Mesendoderm (in vitro differentiated cells): ENCODE results near the gene CBS.

Experiments used
- DNase-seq: peaks from one replicate; pipeline ENCODE4 v3.0.0; 2013
- H2AK5ac ChIP-seq: 2 replicates; pipeline ENCODE4 v1.6.1; 2013; ENCODE audit warnings: low read length, inconsistent platforms
- H2BK120ac ChIP-seq: 2 replicates; pipeline ENCODE4 v1.6.1; 2013; ENCODE audit warnings: low read depth, mild to moderate bottlenecking, low read length, moderate library complexity, mixed read lengths
- H2BK15ac ChIP-seq: replicated peaks from 2 replicates; pipeline ENCODE4 v1.6.1; 2013; ENCODE audit warnings: low read depth, mild to moderate bottlenecking, moderate library complexity
- H2BK5ac ChIP-seq: 2 replicates; pipeline ENCODE4 v1.6.1; 2013; ENCODE audit warnings: low read length, inconsistent platforms
- H3K18ac ChIP-seq: 2 replicates; pipeline ENCODE4 v1.6.1; 2013; ENCODE audit warnings: mild to moderate bottlenecking, low read length, mixed read lengths
- H3K23ac ChIP-seq: one replicate; pipeline ENCODE4 v1.6.1; 2013; ENCODE audit warnings: low read length
- H3K27ac ChIP-seq: 2 replicates; pipeline ENCODE4 v1.5.1; 2013; ENCODE audit warnings: low read depth, mild to moderate bottlenecking, inconsistent platforms, low read length, moderate library complexity
- H3K27me3 ChIP-seq: 2 replicates; pipeline ENCODE4 v1.6.1; 2013; ENCODE audit warnings: low read length, control low read depth, mild to moderate bottlenecking, inconsistent platforms; ENCODE audit not compliant: insufficient read depth, poor library complexity
- H3K36me3 ChIP-seq: 2 replicates; pipeline ENCODE4 v1.6.1; 2013; ENCODE audit warnings: low read length, inconsistent platforms; ENCODE audit not compliant: control insufficient read depth, insufficient read depth
- H3K4ac ChIP-seq: one replicate; pipeline ENCODE4 v1.6.1; 2013; ENCODE audit warnings: low read depth, mild to moderate bottlenecking, low read length, moderate library complexity
- H3K4me1 ChIP-seq: 2 replicates; pipeline ENCODE4 v1.6.1; 2013; ENCODE audit warnings: low read depth, low read length, inconsistent platforms; ENCODE audit not compliant: control insufficient read depth
- H3K4me2 ChIP-seq: 2 replicates; pipeline ENCODE4 v1.6.1; 2013; ENCODE audit warnings: low read length
- H3K4me3 ChIP-seq: 2 replicates; pipeline ENCODE4 v1.5.1; 2013; ENCODE audit warnings: mild to moderate bottlenecking, low read length
- H3K56ac ChIP-seq: one replicate; pipeline ENCODE4 v1.6.1; 2013; ENCODE audit warnings: low read length
- H3K79me1 ChIP-seq: 2 replicates; pipeline ENCODE4 v1.6.1; 2013; ENCODE audit warnings: low read length, inconsistent platforms
- H3K79me2 ChIP-seq: 2 replicates; pipeline ENCODE4 v1.6.1; 2013; ENCODE audit warnings: mild to moderate bottlenecking, low read length; ENCODE audit not compliant: control insufficient read depth, insufficient read depth
- H3K9ac ChIP-seq: 2 replicates; pipeline ENCODE4 v1.6.1; 2013; ENCODE audit warnings: low read length, inconsistent platforms
- H4K5ac ChIP-seq: one replicate; pipeline ENCODE4 v1.6.1; 2013; ENCODE audit warnings: low read length
- H4K8ac ChIP-seq: one replicate; pipeline ENCODE4 v1.6.1; 2013; ENCODE audit warnings: low read depth, mild to moderate bottlenecking, control low read depth, low read length, moderate library complexity
- WGBS: extraction: QIAGEN DNeasy Blood & Tissue Kit; methylation state at CpG from one replicate; pipeline ENCODE4 v1.1.7; 2013; ENCODE audit warnings: low lambda C conversion rate, missing lambda C conversion rate; ENCODE audit not compliant: insufficient coverage; ENCODE audit errors: extremely low coverage; 5-methylcytosine and 5-hydroxymethylcytosine counted together

The CBS gene

GRCh38 chr21:43027846-43028731, 47.5 kb downstream of the CBS start:
- no peaks in the 10 kb centered on the region for H3K79me2 ChIP-seq
- H3K18ac ChIP-seq: no peak overlapping the region
- no peak overlapping the region for H2BK15ac ChIP-seq
- no peaks in the 10 kb centered on the region for H3K4me1 ChIP-seq
- no peak overlapping the region for H2AK5ac ChIP-seq
- no peak overlapping the region for H3K4ac ChIP-seq
- H3K56ac ChIP-seq: no peak overlapping the region
- no peak overlapping the region for H2BK5ac ChIP-seq
- peaks cover 4% of the 10 kb centered on the region for H3K36me3 ChIP-seq
- H3K27ac ChIP-seq: no peak overlapping the region
- no peak overlapping the region for H4K8ac ChIP-seq
- no peak overlapping the region for H3K4me2 ChIP-seq
- H3K9ac ChIP-seq: no peak overlapping the region
- no peak for DNase-seq
- WGBS: no CpG with 5 or more reads among the region's 27 CpGs
- H2BK120ac ChIP-seq: no peak overlapping the region
- no peaks in the 10 kb centered on the region for H3K27me3 ChIP-seq
- H4K5ac ChIP-seq: no peak overlapping the region
- no peak overlapping the region for H3K23ac ChIP-seq
- no peak overlapping the region for H3K4me3 ChIP-seq
- H3K79me1 ChIP-seq: no peaks in the 10 kb centered on the region

GRCh38 chr21:43025636-43026180, 49.9 kb downstream of the CBS start:
- H4K8ac ChIP-seq: no peak overlapping the region
- H2BK120ac ChIP-seq: no peak overlapping the region
- H3K79me2 ChIP-seq: no peaks in the 10 kb centered on the region
- no peak overlapping the region for H2BK5ac ChIP-seq
- H3K36me3 ChIP-seq: peaks cover 4% of the 10 kb centered on the region
- no peak overlapping the region for H3K23ac ChIP-seq
- H3K4me2 ChIP-seq: no peak overlapping the region
- H3K27me3 ChIP-seq: no peaks in the 10 kb centered on the region
- DNase-seq: peak; percentile 36
- H3K4ac ChIP-seq: no peak overlapping the region
- no peak overlapping the region for H2BK15ac ChIP-seq
- H3K4me3 ChIP-seq: no peak overlapping the region
- no peak overlapping the region for H2AK5ac ChIP-seq
- no peaks in the 10 kb centered on the region for H3K79me1 ChIP-seq
- no peak overlapping the region for H4K5ac ChIP-seq
- no peaks in the 10 kb centered on the region for H3K4me1 ChIP-seq
- no CpG with 5 or more reads among the region's 6 CpGs for WGBS
- H3K27ac ChIP-seq: no peak overlapping the region
- no peak overlapping the region for H3K18ac ChIP-seq
- no peak overlapping the region for H3K9ac ChIP-seq
- H3K56ac ChIP-seq: no peak overlapping the region

GRCh38 chr21:43024439-43025136, 51.0 kb downstream of the CBS start:
- no peak overlapping the region for H2BK120ac ChIP-seq
- no peak overlapping the region for H2AK5ac ChIP-seq
- no peak overlapping the region for H2BK15ac ChIP-seq
- H3K36me3 ChIP-seq: peaks cover 3% of the 10 kb centered on the region
- H3K27me3 ChIP-seq: no peaks in the 10 kb centered on the region
- H3K56ac ChIP-seq: no peak overlapping the region
- no peak overlapping the region for H3K9ac ChIP-seq
- DNase-seq: no peak
- H3K4me1 ChIP-seq: no peaks in the 10 kb centered on the region
- H3K4ac ChIP-seq: no peak overlapping the region
- no peak overlapping the region for H4K8ac ChIP-seq
- H3K18ac ChIP-seq: no peak overlapping the region
- WGBS: no CpG with 5 or more reads among the region's 17 CpGs
- no peaks in the 10 kb centered on the region for H3K79me2 ChIP-seq
- no peak overlapping the region for H3K27ac ChIP-seq
- no peak overlapping the region for H3K4me2 ChIP-seq
- H3K79me1 ChIP-seq: no peaks in the 10 kb centered on the region
- no peak overlapping the region for H3K23ac ChIP-seq
- H3K4me3 ChIP-seq: no peak overlapping the region
- H2BK5ac ChIP-seq: no peak overlapping the region
- no peak overlapping the region for H4K5ac ChIP-seq

DNA sequence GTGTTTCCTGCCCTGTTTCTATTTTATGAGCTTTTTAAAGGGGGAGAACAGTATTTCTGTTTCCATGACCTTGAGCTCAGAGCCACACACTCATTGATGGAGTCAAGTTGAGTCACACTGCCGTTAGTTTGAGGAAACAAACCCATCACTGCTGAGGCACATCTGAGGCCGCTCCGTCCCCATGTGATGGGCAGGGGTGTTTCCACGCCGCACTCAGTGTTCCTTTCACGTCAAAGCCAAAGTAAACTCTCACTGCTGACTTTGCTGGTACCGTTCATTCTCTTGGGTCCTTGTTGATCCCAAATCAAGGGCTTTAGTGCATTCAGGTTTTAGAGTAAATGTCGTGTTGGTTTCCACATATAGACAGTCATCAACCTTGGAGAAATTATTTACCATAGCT, 52.5 kb downstream of the CBS start:
- DNase-seq: no peak
- no peaks in the 10 kb centered on the region for H3K79me1 ChIP-seq
- no peaks in the 10 kb centered on the region for H3K27me3 ChIP-seq
- no peaks in the 10 kb centered on the region for H3K79me2 ChIP-seq
- H3K27ac ChIP-seq: no peak overlapping the region
- no peak overlapping the region for H3K23ac ChIP-seq
- H2AK5ac ChIP-seq: no peak overlapping the region
- no peak overlapping the region for H4K8ac ChIP-seq
- no peak overlapping the region for H4K5ac ChIP-seq
- H3K4ac ChIP-seq: no peak overlapping the region
- no peak overlapping the region for H3K4me3 ChIP-seq
- H3K18ac ChIP-seq: no peak overlapping the region
- H3K4me1 ChIP-seq: no peaks in the 10 kb centered on the region
- H3K56ac ChIP-seq: no peak overlapping the region
- peaks cover 2% of the 10 kb centered on the region for H3K36me3 ChIP-seq
- H3K4me2 ChIP-seq: no peak overlapping the region
- H2BK15ac ChIP-seq: no peak overlapping the region
- H2BK5ac ChIP-seq: no peak overlapping the region
- no peak overlapping the region for H2BK120ac ChIP-seq
- no peak overlapping the region for H3K9ac ChIP-seq
- WGBS: no CpG with 5 or more reads among the region's 8 CpGs

- Histone ChIP-seq H3K4me2 (no peak overlapping the region), H2BK120ac (no peak overlapping the region), H4K5ac (no peak overlapping the region), H3K79me2 (no peaks in the 10 kb centered on the region), H3K9ac (no peak overlapping the region), H2BK15ac (no peak overlapping the region), H3K27ac (no peak overlapping the region), H3K4me1 (no peaks in the 10 kb centered on the region), H3K4me3 (no peak overlapping the region), H3K79me1 (no peaks in the 10 kb centered on the region), H3K36me3 (peaks cover 6% of the 10 kb centered on the region), H3K27me3 (no peaks in the 10 kb centered on the region), H2BK5ac (no peak overlapping the region), H3K4ac (no peak overlapping the region), H3K23ac (no peak overlapping the region), H4K8ac (no peak overlapping the region), H3K18ac (no peak overlapping the region), H3K56ac (no peak overlapping the region), H2AK5ac (no peak overlapping the region)
- DNase-seq: no peak
- no CpG with 5 or more reads among the region's 28 CpGs for WGBS
Measured at GRCh38 chr21:43021756-43022600, 53.7 kb downstream of the CBS start.
